Nephron (organoid): ENCODE measurements around the gene PDLIM5.

ENCODE experiments used
- H3K27ac Mint-ChIP-seq, 3 experiments: 2 replicates each; pipeline ENCODE4 v1.8.0; 2020; ENCODE audit warnings: mixed read lengths in 3 of 3, mild to moderate bottlenecking in 2 of 3, moderate library complexity in 1 of 3
- H3K27me3 Mint-ChIP-seq: 2 replicates; pipeline ENCODE4 v1.8.0; 2021; ENCODE audit warnings: low read depth, mild to moderate bottlenecking, moderate library complexity, mixed read lengths
- H3K36me3 Mint-ChIP-seq: 2 replicates; pipeline ENCODE4 v1.8.0; 2020; ENCODE audit warnings: low read depth, mixed read lengths
- H3K4me1 Mint-ChIP-seq: 2 replicates; pipeline ENCODE4 v1.8.0; 2020; ENCODE audit warnings: mixed read lengths
- H3K4me3 Mint-ChIP-seq, 3 experiments: 2 replicates each; pipeline ENCODE4 v1.8.0; 2020; ENCODE audit warnings: mild to moderate bottlenecking in 3 of 3, mixed read lengths in 3 of 3, moderate library complexity in 2 of 3
- H3K9me3 Mint-ChIP-seq: 2 replicates; pipeline ENCODE4 v1.8.0; 2020; ENCODE audit warnings: mixed read lengths
- CTCF ChIP-seq, 3 experiments: fragments of 200-600 bp; sonication (generic); IDR thresholded peaks; one replicate each; pipeline ENCODE4 v1.5.0; 2021; ENCODE audit warnings: antibody characterized with exemption in 3 of 3; ENCODE audit not compliant: unreplicated experiment in 3 of 3

Gene PDLIM5

GRCh38 chr4:94412019-94412657 lies 39.6 kb upstream of the PDLIM5 start:
- Mint-ChIP-seq H3K9me3 (peaks cover 4% of the 10 kb centered on the region), H3K27me3 (no peaks in the 10 kb centered on the region)

GRCh38 chr4:94412658-94413038 lies 39.1 kb upstream of the PDLIM5 start:
- Mint-ChIP-seq H3K27me3 (no peaks in the 10 kb centered on the region), H3K9me3 (peaks cover 7% of the 10 kb centered on the region), H3K4me3 (peak overlapping the region; percentile 19 to 54 (median 25)), H3K27ac (peak overlapping the region; percentile 60 to 84 (median 78)), H3K36me3 (no peaks in the 10 kb centered on the region), H3K4me1 (peaks cover 55% of the 10 kb centered on the region)
- no peak for TF ChIP-seq CTCF (IDR thresholded peaks at IDR 0.05; ENCODE audit: unreplicated experiment in 3 of 3)

More at GRCh38 chr4:94412019-94412657, 39.6 kb upstream of the PDLIM5 start:
- no peaks in the 10 kb centered on the region for H3K36me3 Mint-ChIP-seq
- no peak for TF ChIP-seq CTCF (IDR thresholded peaks at IDR 0.05; ENCODE audit: unreplicated experiment in 3 of 3)
- peaks cover 56% of the 10 kb centered on the region for H3K4me1 Mint-ChIP-seq
- H3K27ac Mint-ChIP-seq, result peak overlapping the region; percentile 60 to 84 (median 78)
- peak overlapping the region in 2 of 3 experiments; percentile 25 to 54 for H3K4me3 Mint-ChIP-seq

GRCh38 chr4:94413085-94413840 lies 38.5 kb upstream of the PDLIM5 start:
- peaks cover 7% of the 10 kb centered on the region for H3K9me3 Mint-ChIP-seq
- no peaks in the 10 kb centered on the region for H3K36me3 Mint-ChIP-seq
- H3K27me3 Mint-ChIP-seq, result no peaks in the 10 kb centered on the region
- H3K4me3 Mint-ChIP-seq, result peak overlapping the region; percentile 8 to 54 (median 12)
- H3K4me1 Mint-ChIP-seq, result peaks cover 49% of the 10 kb centered on the region
- no peak for TF ChIP-seq CTCF (IDR thresholded peaks at IDR 0.05; ENCODE audit: unreplicated experiment in 3 of 3)
- peak overlapping the region; percentile 60 to 84 (median 78) for H3K27ac Mint-ChIP-seq

GRCh38 chr4:94414907-94415306 lies 36.8 kb upstream of the PDLIM5 start:
- Mint-ChIP-seq H3K27ac (no peak overlapping the region), H3K9me3 (peaks cover 7% of the 10 kb centered on the region), H3K4me3 (no peak overlapping the region), H3K27me3 (no peaks in the 10 kb centered on the region), H3K36me3 (no peaks in the 10 kb centered on the region), H3K4me1 (peaks cover 37% of the 10 kb centered on the region)
- no peak for TF ChIP-seq CTCF (IDR thresholded peaks at IDR 0.05; ENCODE audit: unreplicated experiment in 3 of 3)

- peaks cover 35% of the 10 kb centered on the region for H3K4me1 Mint-ChIP-seq
- H3K36me3 Mint-ChIP-seq, result no peaks in the 10 kb centered on the region
- H3K9me3 Mint-ChIP-seq, result peaks cover 7% of the 10 kb centered on the region
- H3K27ac Mint-ChIP-seq, result no peak overlapping the region
- no peaks in the 10 kb centered on the region for H3K27me3 Mint-ChIP-seq
- no peak for TF ChIP-seq CTCF (IDR thresholded peaks at IDR 0.05; ENCODE audit: unreplicated experiment in 3 of 3)
- no peak overlapping the region for H3K4me3 Mint-ChIP-seq
Observed at GRCh38 chr4:94415448-94415847, 36.3 kb upstream of the PDLIM5 start.
